Measurements from ENCODE around the gene TSSC4. TPM values are rescaled to one million over a fixed set of nuclear protein-coding genes. Genes with fewer than 3 reads are reported as not detected.

TSSC4 gene
- total RNA-seq, 6 experiments from 2014 or later = 47.4 to 74.7 (median 62.8) TPM

- DNase-seq = no peak
These were observed 27.3 kb downstream of the TSSC4 start for GRCh38 chr11:2427721-2428321.

GRCh38 chr11:2428322-2428795 lies 27.8 kb downstream of the TSSC4 start:
- TF ChIP-seq CTCF (IDR thresholded peaks at IDR 0.05) = peak; percentile 90
- no peak overlapping the region for H3K27ac Mint-ChIP-seq
- no peaks in the 10 kb centered on the region for H3K9me3 Mint-ChIP-seq
- no peak overlapping the region for H3K4me3 Mint-ChIP-seq
- peaks cover 11% of the 10 kb centered on the region for H3K27me3 Mint-ChIP-seq (ENCODE audit: insufficient read depth)
- H3K4me1 Mint-ChIP-seq (ENCODE audit: low read depth) = no peaks in the 10 kb centered on the region
- DNase-seq = peak; percentile 34
- no peaks in the 10 kb centered on the region for H3K36me3 Mint-ChIP-seq (ENCODE audit: low read depth)

More at GRCh38 chr11:2427721-2428321, 27.3 kb downstream of the TSSC4 start:
- H3K27ac Mint-ChIP-seq = no peak overlapping the region
- no peaks in the 10 kb centered on the region for H3K4me1 Mint-ChIP-seq (ENCODE audit: low read depth)
- no peaks in the 10 kb centered on the region for H3K36me3 Mint-ChIP-seq (ENCODE audit: low read depth)
- peaks cover 11% of the 10 kb centered on the region for H3K27me3 Mint-ChIP-seq (ENCODE audit: insufficient read depth)
- no peaks in the 10 kb centered on the region for H3K9me3 Mint-ChIP-seq
- TF ChIP-seq CTCF (IDR thresholded peaks at IDR 0.05) = no peak
- H3K4me3 Mint-ChIP-seq = no peak overlapping the region

GRCh38 chr11:2431395-2431794 lies 30.8 kb downstream of the TSSC4 start:
- Mint-ChIP-seq H3K4me1 (ENCODE audit: low read depth) (no peaks in the 10 kb centered on the region), H3K4me3 (no peak overlapping the region), H3K36me3 (ENCODE audit: low read depth) (no peaks in the 10 kb centered on the region), H3K27me3 (ENCODE audit: insufficient read depth) (peaks cover 6% of the 10 kb centered on the region), H3K27ac (no peak overlapping the region), H3K9me3 (no peaks in the 10 kb centered on the region)
- no peak for TF ChIP-seq CTCF (IDR thresholded peaks at IDR 0.05)
- no peak for DNase-seq

GRCh38 chr11:2432171-2432621 lies 31.6 kb downstream of the TSSC4 start:
- Mint-ChIP-seq H3K27me3 (ENCODE audit: insufficient read depth) (peaks cover 6% of the 10 kb centered on the region), H3K27ac (no peak overlapping the region), H3K4me3 (no peak overlapping the region), H3K4me1 (ENCODE audit: low read depth) (no peaks in the 10 kb centered on the region), H3K36me3 (ENCODE audit: low read depth) (no peaks in the 10 kb centered on the region), H3K9me3 (no peaks in the 10 kb centered on the region)
- DNase-seq = no peak
- TF ChIP-seq CTCF (IDR thresholded peaks at IDR 0.05) = no peak

- no peak overlapping the region for H3K4me3 Mint-ChIP-seq
- DNase-seq = no peak
- H3K4me1 Mint-ChIP-seq (ENCODE audit: low read depth) = no peaks in the 10 kb centered on the region
- TF ChIP-seq CTCF (IDR thresholded peaks at IDR 0.05) = no peak
- H3K27me3 Mint-ChIP-seq (ENCODE audit: insufficient read depth) = peaks cover 6% of the 10 kb centered on the region
- H3K27ac Mint-ChIP-seq = no peak overlapping the region
- H3K36me3 Mint-ChIP-seq (ENCODE audit: low read depth) = no peaks in the 10 kb centered on the region
- no peaks in the 10 kb centered on the region for H3K9me3 Mint-ChIP-seq
These were observed 32.1 kb downstream of the TSSC4 start for GRCh38 chr11:2432628-2433071.
